ENCODE measurements around the gene EDN1. TPM values are rescaled to one million over a fixed set of nuclear protein-coding genes. Genes with fewer than 3 reads are reported as not detected.
A peak's percentile ranks its signal among the peaks of the same experiment; 100 is the strongest.

Gene EDN1
- total and polyA plus RNA-seq, 10 of the 15 experiments (the other 5 are each of a cell fraction or from before 2014, with no cell fraction given): 2.0 to 6.6 (median 3.1) TPM

DNA sequence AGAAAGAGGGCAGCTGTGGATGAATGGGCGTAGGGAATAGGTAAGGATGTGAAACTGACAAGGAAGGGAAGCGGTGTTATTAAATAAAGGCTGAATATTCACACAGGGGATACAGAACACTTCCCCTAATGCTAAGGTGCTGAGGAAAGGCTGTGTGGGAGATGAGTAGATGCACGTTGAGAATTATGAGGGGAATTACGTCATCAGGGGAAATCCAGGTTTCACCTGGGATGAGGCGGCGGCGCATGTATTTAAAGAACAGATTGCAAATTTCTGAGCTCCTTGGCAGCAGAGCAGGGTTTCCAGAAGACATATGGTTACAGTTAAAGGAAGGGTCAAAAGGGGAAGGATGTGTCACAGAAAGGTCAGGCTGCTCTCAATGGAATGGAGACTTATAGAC is 28.7 kb upstream of the EDN1 start (continued):
- no peak for TF ChIP-seq SUPT20H (IDR thresholded peaks at IDR 0.05; ENCODE audit: borderline replicate concordance, control insufficient read depth, low read depth, low read length)
- TF ChIP-seq STAT3 (IDR thresholded peaks at IDR 0.05; ENCODE audit: low read depth, low read length): no peak
- TF ChIP-seq, protein P1, sequence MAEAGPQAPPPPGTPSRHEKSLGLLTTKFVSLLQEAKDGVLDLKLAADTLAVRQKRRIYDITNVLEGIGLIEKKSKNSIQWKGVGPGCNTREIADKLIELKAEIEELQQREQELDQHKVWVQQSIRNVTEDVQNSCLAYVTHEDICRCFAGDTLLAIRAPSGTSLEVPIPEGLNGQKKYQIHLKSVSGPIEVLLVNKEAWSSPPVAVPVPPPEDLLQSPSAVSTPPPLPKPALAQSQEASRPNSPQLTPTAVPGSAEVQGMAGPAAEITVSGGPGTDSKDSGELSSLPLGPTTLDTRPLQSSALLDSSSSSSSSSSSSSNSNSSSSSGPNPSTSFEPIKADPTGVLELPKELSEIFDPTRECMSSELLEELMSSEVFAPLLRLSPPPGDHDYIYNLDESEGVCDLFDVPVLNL (IDR thresholded peaks at IDR 0.05; ENCODE audit: low read depth, low read length): no peak
- TF ChIP-seq, protein P2, sequence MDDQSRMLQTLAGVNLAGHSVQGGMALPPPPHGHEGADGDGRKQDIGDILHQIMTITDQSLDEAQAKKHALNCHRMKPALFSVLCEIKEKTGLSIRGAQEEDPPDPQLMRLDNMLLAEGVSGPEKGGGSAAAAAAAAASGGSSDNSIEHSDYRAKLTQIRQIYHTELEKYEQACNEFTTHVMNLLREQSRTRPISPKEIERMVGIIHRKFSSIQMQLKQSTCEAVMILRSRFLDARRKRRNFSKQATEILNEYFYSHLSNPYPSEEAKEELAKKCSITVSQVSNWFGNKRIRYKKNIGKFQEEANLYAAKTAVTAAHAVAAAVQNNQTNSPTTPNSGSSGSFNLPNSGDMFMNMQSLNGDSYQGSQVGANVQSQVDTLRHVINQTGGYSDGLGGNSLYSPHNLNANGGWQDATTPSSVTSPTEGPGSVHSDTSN (IDR thresholded peaks at IDR 0.05; ENCODE audit: insufficient replicate concordance, low read depth, low read length): no peak
- TF ChIP-seq TCF3 (IDR thresholded peaks at IDR 0.05; ENCODE audit: borderline replicate concordance, insufficient read depth, low read depth, low read length): no peak
- no peak for TF ChIP-seq WRNIP1 (IDR thresholded peaks at IDR 0.05; ENCODE audit: borderline replicate concordance, low read depth, low read length)
- peak; percentile 71 for TF ChIP-seq EED (IDR thresholded peaks at IDR 0.05; ENCODE audit: low read depth)
- TF ChIP-seq YBX1 (IDR thresholded peaks at IDR 0.05): no peak
- TF ChIP-seq ZNF274 (IDR thresholded peaks at IDR 0.05; ENCODE audit: insufficient read depth, insufficient read length): no peak
- no peak for TF ChIP-seq SIX5 (IDR thresholded peaks at IDR 0.05; ENCODE audit: low read depth, low read length, severe bottlenecking)
- no peak for TF ChIP-seq SMAD5 (IDR thresholded peaks at IDR 0.05; ENCODE audit: low read depth)
- peak in 1 of 2 experiments; percentile 51; a peak in 1 of 4 replicates for TF ChIP-seq ETV6 (conservative IDR thresholded peaks at IDR 0.05 in 1 of 2, IDR thresholded peaks at IDR 0.05 in 1 of 2; ENCODE audit: borderline replicate concordance in 1 of 2, low read depth in 1 of 2)
- TF ChIP-seq, protein P3, sequence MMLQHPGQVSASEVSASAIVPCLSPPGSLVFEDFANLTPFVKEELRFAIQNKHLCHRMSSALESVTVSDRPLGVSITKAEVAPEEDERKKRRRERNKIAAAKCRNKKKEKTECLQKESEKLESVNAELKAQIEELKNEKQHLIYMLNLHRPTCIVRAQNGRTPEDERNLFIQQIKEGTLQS (IDR thresholded peaks at IDR 0.05; ENCODE audit: borderline replicate concordance, extremely low read depth, low read depth, low read length): no peak
- no peak for TF ChIP-seq SP1 (IDR thresholded peaks at IDR 0.05; ENCODE audit: low read depth, low read length)
- no peak for TF ChIP-seq ZBTB40 (IDR thresholded peaks at IDR 0.05; ENCODE audit: borderline replicate concordance)
- TF ChIP-seq TAF1 (IDR thresholded peaks at IDR 0.05; ENCODE audit: borderline replicate concordance, low read depth, low read length): no peak
- peak; percentile 52; the same call in 1 of the 2 replicates for TF ChIP-seq CREB1 (IDR thresholded peaks at IDR 0.05; ENCODE audit: low read depth)
- no peak for TF ChIP-seq JUND (IDR thresholded peaks at IDR 0.05; ENCODE audit: low read depth, low read length)
- no peak for TF ChIP-seq MYB (IDR thresholded peaks at IDR 0.05; ENCODE audit: borderline replicate concordance, low read depth, low read length)
- TF ChIP-seq ZSCAN29 (IDR thresholded peaks at IDR 0.05): no peak
- TF ChIP-seq SIN3A (IDR thresholded peaks at IDR 0.05; ENCODE audit: low read depth, low read length): no peak
- no peak for TF ChIP-seq RFX5 (IDR thresholded peaks at IDR 0.05; ENCODE audit: low read depth, low read length)
- TF ChIP-seq MTA2 (IDR thresholded peaks at IDR 0.05; ENCODE audit: low read depth): no peak
- TF ChIP-seq IKZF1 (conservative IDR thresholded peaks at IDR 0.05): peak; percentile 49
